ES-I3 (cell line): ENCODE results near the gene C12orf42.
"Not testable (repeated sequence)": the region's sequence is repeated elsewhere in the genome, so short reads cannot be mapped to it uniquely, and the experiment has no call there.

Source experiments
- H3K36me3 ChIP-seq: 2 replicates; pipeline ENCODE4 v1.6.1; 2013; ENCODE audit warnings: mild to moderate bottlenecking, low read length, control low read depth, moderate library complexity; ENCODE audit not compliant: insufficient read depth
- H3K4me1 ChIP-seq: 2 replicates; pipeline ENCODE4 v1.6.1; 2013; ENCODE audit warnings: mild to moderate bottlenecking, control low read depth, low read length; ENCODE audit not compliant: insufficient read depth
- H3K9ac ChIP-seq: 2 replicates; pipeline ENCODE4 v1.6.1; 2013; ENCODE audit warnings: low read depth, mild to moderate bottlenecking, low read length, moderate library complexity
- H3K9me3 ChIP-seq: 2 replicates; pipeline ENCODE4 v1.6.1; 2013; ENCODE audit warnings: mild to moderate bottlenecking, low read length, moderate library complexity; ENCODE audit not compliant: control insufficient read depth, insufficient read depth

The C12orf42 gene

GRCh38 chr12:103424849-103425586 lies 70.8 kb downstream of the C12orf42 start:
- not testable (repeated sequence) for H3K36me3 ChIP-seq, H3K9me3 ChIP-seq, H3K9ac ChIP-seq, H3K4me1 ChIP-seq

GRCh38 chr12:103423516-103423910 lies 72.3 kb downstream of the C12orf42 start:
- H3K9ac ChIP-seq: no peak overlapping the region
- no peaks in the 10 kb centered on the region for H3K36me3 ChIP-seq
- no peaks in the 10 kb centered on the region for H3K9me3 ChIP-seq
- H3K4me1 ChIP-seq: peaks cover 10% of the 10 kb centered on the region; the same call in 1 of the 2 replicates

GRCh38 chr12:103422746-103423515 lies 72.8 kb downstream of the C12orf42 start:
- Histone ChIP-seq H3K36me3 (no peaks in the 10 kb centered on the region), H3K9ac (no peak overlapping the region), H3K9me3 (no peaks in the 10 kb centered on the region), H3K4me1 (peaks cover 10% of the 10 kb centered on the region; the same call in 1 of the 2 replicates)

GRCh38 chr12:103422328-103422727 lies 73.4 kb downstream of the C12orf42 start:
- no peak overlapping the region for H3K9ac ChIP-seq

GRCh38 chr12:103421402-103421801 lies 74.4 kb downstream of the C12orf42 start:
- Histone ChIP-seq H3K9me3 (no peaks in the 10 kb centered on the region), H3K36me3 (no peaks in the 10 kb centered on the region), H3K4me1 (peaks cover 10% of the 10 kb centered on the region; the same call in 1 of the 2 replicates), H3K9ac (no peak overlapping the region)

More at GRCh38 chr12:103422328-103422727, 73.4 kb downstream of the C12orf42 start:
- peaks cover 10% of the 10 kb centered on the region; the same call in 1 of the 2 replicates for H3K4me1 ChIP-seq
- H3K36me3 ChIP-seq: no peaks in the 10 kb centered on the region
- H3K9me3 ChIP-seq: no peaks in the 10 kb centered on the region

GRCh38 chr12:103415681-103416080 lies 80.1 kb downstream of the C12orf42 start:
- H3K36me3 ChIP-seq: no peaks in the 10 kb centered on the region
- H3K9me3 ChIP-seq: no peaks in the 10 kb centered on the region
- no peak overlapping the region for H3K9ac ChIP-seq
- no peaks in the 10 kb centered on the region for H3K4me1 ChIP-seq

GRCh38 chr12:103401421-103401820 lies 94.3 kb downstream of the C12orf42 start:
- H3K9me3 ChIP-seq: no peaks in the 10 kb centered on the region
- H3K9ac ChIP-seq: no peak overlapping the region
- H3K36me3 ChIP-seq: no peaks in the 10 kb centered on the region
- peaks cover 8% of the 10 kb centered on the region; the same call in 1 of the 2 replicates for H3K4me1 ChIP-seq

GRCh38 chr12:103399986-103400385 lies 95.8 kb downstream of the C12orf42 start:
- Histone ChIP-seq H3K9me3 (no peaks in the 10 kb centered on the region), H3K4me1 (peaks cover 8% of the 10 kb centered on the region; the same call in 1 of the 2 replicates), H3K36me3 (no peaks in the 10 kb centered on the region), H3K9ac (no peak overlapping the region)

GRCh38 chr12:103397536-103397935 lies 98.2 kb downstream of the C12orf42 start:
- peaks cover 8% of the 10 kb centered on the region; the same call in 1 of the 2 replicates for H3K4me1 ChIP-seq
- no peaks in the 10 kb centered on the region for H3K36me3 ChIP-seq
- no peak overlapping the region for H3K9ac ChIP-seq
- no peaks in the 10 kb centered on the region for H3K9me3 ChIP-seq

GRCh38 chr12:103392722-103393121 lies 103.0 kb downstream of the C12orf42 start:
- no peaks in the 10 kb centered on the region for H3K36me3 ChIP-seq
- no peak overlapping the region for H3K9ac ChIP-seq
- H3K4me1 ChIP-seq: no peaks in the 10 kb centered on the region

GRCh38 chr12:103391103-103391502 lies 104.7 kb downstream of the C12orf42 start:
- no peak overlapping the region for H3K9ac ChIP-seq
- no peaks in the 10 kb centered on the region for H3K9me3 ChIP-seq
- H3K4me1 ChIP-seq: no peaks in the 10 kb centered on the region
- H3K36me3 ChIP-seq: no peaks in the 10 kb centered on the region

More at GRCh38 chr12:103392722-103393121, 103.0 kb downstream of the C12orf42 start:
- H3K9me3 ChIP-seq: no peaks in the 10 kb centered on the region

- Histone ChIP-seq H3K4me1 (no peaks in the 10 kb centered on the region), H3K9ac (no peak overlapping the region), H3K36me3 (no peaks in the 10 kb centered on the region)
These were observed 108.4 kb downstream of the C12orf42 start for GRCh38 chr12:103387385-103387784.

GRCh38 chr12:103386451-103386850 lies 109.3 kb downstream of the C12orf42 start:
- no peaks in the 10 kb centered on the region for H3K9me3 ChIP-seq
- H3K36me3 ChIP-seq: no peaks in the 10 kb centered on the region
- no peaks in the 10 kb centered on the region for H3K4me1 ChIP-seq
- no peak overlapping the region for H3K9ac ChIP-seq

More at GRCh38 chr12:103387385-103387784, 108.4 kb downstream of the C12orf42 start:
- no peaks in the 10 kb centered on the region for H3K9me3 ChIP-seq

- no peaks in the 10 kb centered on the region for H3K36me3 ChIP-seq
- H3K9ac ChIP-seq: no peak overlapping the region
- no peaks in the 10 kb centered on the region for H3K4me1 ChIP-seq
- H3K9me3 ChIP-seq: no peaks in the 10 kb centered on the region
These were observed 112.9 kb downstream of the C12orf42 start for GRCh38 chr12:103382736-103383346.
